ENCODE data around the gene GLB1L2. TPM values are rescaled to one million over a fixed set of nuclear protein-coding genes. Genes with fewer than 3 reads are reported as not detected.

GLB1L2 gene
- total and polyA plus RNA-seq, 2 of the 13 experiments (the other 11 are each of a cell fraction or from before 2014, with no cell fraction given), result 0.59 to 0.69 TPM

GRCh38 chr11:134349802-134350355, 18.1 kb downstream of the GLB1L2 start:
- WGBS (ENCODE audit: low lambda C conversion rate), result 20% methylated on average over 9 of the region's 10 CpGs
- BruUV-seq (replicated peaks), result no TSS peak
- peaks cover 0 to 32% of the 10 kb centered on the region in 2 experiments; a peak in 4 of 5 replicates for H3K27me3 ChIP-seq (ENCODE audit: control insufficient read depth in 1 of 2, insufficient read depth in 2 of 2, low read length in 2 of 2)
- H3K4me3 ChIP-seq (replicated peaks in 1 of 3; ENCODE audit: insufficient read depth in 1 of 3, low read depth in 2 of 3, low read length in 3 of 3), result no peak overlapping the region
- intact Hi-C loops (cut with micrococcal nuclease; ENCODE audit: unreplicated experiment), result no loop called here
- H3K9ac ChIP-seq (ENCODE audit: insufficient read depth, low read depth, low read length), result no peak overlapping the region
- in situ Hi-C loops (cut with HindIII; ENCODE audit: extremely low pct_ligation_motif_present, low pct_unique_long_range_greater_than_20kb), result no loop called here
- H2AFZ ChIP-seq (ENCODE audit: low read length), result no peak overlapping the region
- no peak for ATAC-seq
- ChIA-PET POLR2A (no interaction called here), CTCF (ENCODE audit: low intra/inter-chr PET ratio, low total read pairs) (no interaction called here)
- FAIRE-seq, result no peak
- H3K36me3 ChIP-seq (replicated peaks in 1 of 2; ENCODE audit: control insufficient read depth in 1 of 2, insufficient read depth in 2 of 2, low read length in 2 of 2), result no peaks in the 10 kb centered on the region
- H3K4me2 ChIP-seq (ENCODE audit: low read depth, low read length), result no peak overlapping the region
- H3K27ac ChIP-seq (ENCODE audit: extremely low read length, insufficient read depth, low read length), result no peak overlapping the region
- H3K9me3 ChIP-seq (ENCODE audit: low read length), result no peaks in the 10 kb centered on the region
- DNase-seq (ENCODE audit: low spot score), result no peak
- no peaks in the 10 kb centered on the region for H3K4me1 ChIP-seq (ENCODE audit: insufficient read depth, low read length)
- no peaks in the 10 kb centered on the region for H4K20me1 ChIP-seq (ENCODE audit: insufficient read depth, low read length)
- TF ChIP-seq U2AF1 (optimal IDR thresholded peaks at IDR 0.05; ENCODE audit: low read depth, low read length) (no peak), ZNF20 (CRISPR knock-in tag; IDR thresholded peaks at IDR 0.05) (no peak), NFYC (CRISPR knock-in tag; IDR thresholded peaks at IDR 0.05) (no peak), MTF2 (CRISPR knock-in tag; IDR thresholded peaks at IDR 0.05; ENCODE audit: borderline replicate concordance) (no peak), RXRB (CRISPR knock-in tag; IDR thresholded peaks at IDR 0.05; ENCODE audit: borderline replicate concordance) (no peak), AKAP8 (CRISPR knock-in tag; IDR thresholded peaks at IDR 0.05) (no peak), ZNF564 (CRISPR knock-in tag; IDR thresholded peaks at IDR 0.05) (no peak), ZEB1 (IDR thresholded peaks at IDR 0.05; ENCODE audit: insufficient replicate concordance, low read depth) (no peak), HOXA3 (CRISPR knock-in tag; IDR thresholded peaks at IDR 0.05) (no peak), XBP1 (CRISPR knock-in tag; IDR thresholded peaks at IDR 0.05) (no peak), ZNF672 (CRISPR knock-in tag; IDR thresholded peaks at IDR 0.05) (no peak), ZNF772 (CRISPR knock-in tag; IDR thresholded peaks at IDR 0.05) (no peak), ZNF557 (CRISPR knock-in tag; IDR thresholded peaks at IDR 0.05) (no peak), ZNF124 (CRISPR knock-in tag; IDR thresholded peaks at IDR 0.05) (no peak)
- TF ChIP-seq, protein P1, sequence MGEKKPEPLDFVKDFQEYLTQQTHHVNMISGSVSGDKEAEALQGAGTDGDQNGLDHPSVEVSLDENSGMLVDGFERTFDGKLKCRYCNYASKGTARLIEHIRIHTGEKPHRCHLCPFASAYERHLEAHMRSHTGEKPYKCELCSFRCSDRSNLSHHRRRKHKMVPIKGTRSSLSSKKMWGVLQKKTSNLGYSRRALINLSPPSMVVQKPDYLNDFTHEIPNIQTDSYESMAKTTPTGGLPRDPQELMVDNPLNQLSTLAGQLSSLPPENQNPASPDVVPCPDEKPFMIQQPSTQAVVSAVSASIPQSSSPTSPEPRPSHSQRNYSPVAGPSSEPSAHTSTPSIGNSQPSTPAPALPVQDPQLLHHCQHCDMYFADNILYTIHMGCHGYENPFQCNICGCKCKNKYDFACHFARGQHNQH (CRISPR knock-in tag; IDR thresholded peaks at IDR 0.05), result no peak
- no peaks in the 10 kb centered on the region for H3K79me2 ChIP-seq (ENCODE audit: insufficient read depth, low read length)
